ENCODE measurements around the gene HUNK.
"Not testable (repeated sequence)": the region's sequence is repeated elsewhere in the genome, so short reads cannot be mapped to it uniquely, and the experiment has no call there.

The HUNK gene

GRCh38 chr21:31918250-31918775 is 45.5 kb downstream of the HUNK start:
- no peak for DNase-seq (ENCODE audit: low read depth in 1 of 2, low spot score in 1 of 2)

- DNase-seq (ENCODE audit: low read depth in 1 of 2, low spot score in 1 of 2): no peak
These were observed 47.5 kb downstream of the HUNK start for GRCh38 chr21:31920275-31920674.

GRCh38 chr21:31921079-31921478 is 48.3 kb downstream of the HUNK start:
- no peak for DNase-seq (ENCODE audit: low read depth in 1 of 2, low spot score in 1 of 2)

GRCh38 chr21:31922881-31923280 is 50.1 kb downstream of the HUNK start:
- DNase-seq (ENCODE audit: low read depth in 1 of 2, low spot score in 1 of 2): no peak

- DNase-seq (ENCODE audit: low read depth in 1 of 2, low spot score in 1 of 2): no peak
These were observed 50.9 kb downstream of the HUNK start for GRCh38 chr21:31923756-31924155.

GRCh38 chr21:31924548-31924947 is 51.7 kb downstream of the HUNK start:
- DNase-seq (ENCODE audit: low read depth in 1 of 2, low spot score in 1 of 2): no peak

GRCh38 chr21:31926498-31926897 is 53.7 kb downstream of the HUNK start:
- DNase-seq (ENCODE audit: low read depth in 1 of 2, low spot score in 1 of 2): no peak

- no peak for DNase-seq (ENCODE audit: low read depth in 1 of 2, low spot score in 1 of 2)
These were observed 55.0 kb downstream of the HUNK start for GRCh38 chr21:31927689-31928353.

- DNase-seq (ENCODE audit: low read depth in 1 of 2, low spot score in 1 of 2): no peak
These were observed 55.8 kb downstream of the HUNK start for GRCh38 chr21:31928656-31929055.

GRCh38 chr21:31929548-31929947 is 56.7 kb downstream of the HUNK start:
- no peak for DNase-seq (ENCODE audit: low read depth in 1 of 2, low spot score in 1 of 2)

GRCh38 chr21:31930001-31930400 is 57.2 kb downstream of the HUNK start:
- DNase-seq (ENCODE audit: low read depth in 1 of 2, low spot score in 1 of 2): no peak

GRCh38 chr21:31931644-31932469 is 59.0 kb downstream of the HUNK start:
- no peak for DNase-seq (ENCODE audit: low read depth in 1 of 2, low spot score in 1 of 2)

- DNase-seq (ENCODE audit: low read depth in 1 of 2, low spot score in 1 of 2): no peak
These were observed 59.6 kb downstream of the HUNK start for GRCh38 chr21:31932470-31932764.

- no peak for DNase-seq (ENCODE audit: low read depth in 1 of 2, low spot score in 1 of 2)
These were observed 64.5 kb downstream of the HUNK start for GRCh38 chr21:31937303-31937702.

GRCh38 chr21:31938330-31939301 is 65.8 kb downstream of the HUNK start:
- no peak for DNase-seq (ENCODE audit: low read depth in 1 of 2, low spot score in 1 of 2)

GRCh38 chr21:31941694-31942093 is 68.9 kb downstream of the HUNK start:
- DNase-seq (ENCODE audit: low read depth in 1 of 2, low spot score in 1 of 2): no peak

- DNase-seq (ENCODE audit: low read depth in 1 of 2, low spot score in 1 of 2): no peak
These were observed 70.7 kb downstream of the HUNK start for GRCh38 chr21:31943561-31943960.

- DNase-seq (ENCODE audit: low read depth in 1 of 2, low spot score in 1 of 2): no peak
These were observed 72.3 kb downstream of the HUNK start for GRCh38 chr21:31945141-31945540.

- no peak for DNase-seq (ENCODE audit: low read depth in 1 of 2, low spot score in 1 of 2)
These were observed 72.7 kb downstream of the HUNK start for GRCh38 chr21:31945546-31945945.

GRCh38 chr21:31946231-31946630 is 73.4 kb downstream of the HUNK start:
- DNase-seq (ENCODE audit: low read depth in 1 of 2, low spot score in 1 of 2): no peak

GRCh38 chr21:31946876-31947550 is 74.2 kb downstream of the HUNK start:
- not testable (repeated sequence) for DNase-seq (ENCODE audit: low read depth in 1 of 2, low spot score in 1 of 2)

All from activated T-helper 1 cell treated with anti-CD3 and anti-CD28 coated beads, Interleukin-2, amount 50 U/mL, for 16 hours (primary cell).